ENCODE data around the gene ZDHHC24. TPM values are rescaled to one million over a fixed set of nuclear protein-coding genes. Genes with fewer than 3 reads are reported as not detected.
A peak's percentile ranks its signal among the peaks of the same experiment; 100 is the strongest.

The ZDHHC24 gene
- total RNA-seq, 1 experiment from 2014 or later = 10.5 TPM

DNA sequence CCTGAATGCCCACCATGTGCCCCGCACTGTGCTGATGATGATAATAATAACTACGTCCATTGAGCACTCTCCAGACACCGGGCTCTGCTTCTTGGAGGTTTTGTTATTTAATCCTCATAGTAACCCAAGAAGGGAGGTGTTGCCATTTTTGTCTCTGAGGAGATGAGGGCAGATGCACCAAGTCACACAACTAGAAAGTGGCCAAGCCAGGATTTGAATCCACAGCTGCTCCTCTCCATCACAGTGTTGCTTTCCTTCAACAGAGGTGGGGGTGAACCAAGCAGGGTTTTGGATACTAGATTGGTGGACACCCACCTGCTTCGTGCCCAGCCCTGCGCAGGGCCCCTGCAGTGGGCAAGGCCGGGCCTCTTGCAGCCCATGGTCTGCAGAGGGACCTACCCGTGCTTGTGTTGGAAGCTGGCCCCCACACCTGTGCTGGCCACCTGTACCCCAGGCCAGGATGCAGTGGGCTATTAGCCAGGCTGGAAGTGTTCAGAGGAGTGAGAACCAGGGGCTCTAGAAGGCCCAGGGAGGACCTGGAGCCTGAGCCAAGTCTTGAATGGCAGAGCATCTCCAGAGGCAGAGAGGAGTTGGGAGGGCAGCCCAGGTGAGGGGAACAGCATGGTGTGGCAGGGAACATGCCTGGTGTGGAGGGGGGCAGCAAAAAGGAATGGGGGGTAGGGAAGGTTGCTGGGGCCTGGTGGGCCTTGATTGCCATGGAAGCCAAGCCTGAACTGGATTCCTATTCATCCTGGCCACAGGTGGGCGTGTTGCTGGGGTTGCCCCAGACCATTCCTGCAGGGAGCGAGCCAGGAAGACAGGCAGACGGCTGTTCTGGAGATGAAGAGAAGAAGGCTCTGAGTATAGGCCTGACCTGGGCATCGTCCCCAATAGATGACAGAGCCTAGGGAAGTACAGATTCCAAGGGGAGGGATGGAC lies 68.3 kb downstream of the ZDHHC24 start:
- H3K27ac ChIP-seq (ENCODE audit: low read depth, low read length) = peak overlapping the region; percentile 5; the same call in 1 of the 2 replicates
- H3K9me2 ChIP-seq (ENCODE audit: insufficient read depth) = no peaks in the 10 kb centered on the region
- peaks cover 6% of the 10 kb centered on the region; the same call in 1 of the 2 replicates for H3K79me2 ChIP-seq (ENCODE audit: insufficient read depth, low read length)
- no peak overlapping the region for H3K9ac ChIP-seq (ENCODE audit: low read length)
- H3K9me3 ChIP-seq (ENCODE audit: control insufficient read depth in 1 of 2, insufficient read depth in 1 of 2, low read depth in 1 of 2, low read length in 2 of 2) = no peaks in the 10 kb centered on the region
- intact Hi-C loops (cut with micrococcal nuclease) = no loop called here
- POLR2A ChIA-PET = interaction anchor here (2.9 kb wide), 1 partner anchor 11 kb away, joined by 17 read pairs; the partner anchor contains the start of gene PELI3
- no peak for ATAC-seq
- no peaks in the 10 kb centered on the region for H3K27me3 ChIP-seq (ENCODE audit: insufficient read depth, low read length)
- BruUV-seq (replicated peaks) = no TSS peak
- H2AFZ ChIP-seq (ENCODE audit: low read depth, low read length, poor library complexity, severe bottlenecking) = no peak overlapping the region
- H4K20me1 ChIP-seq (ENCODE audit: insufficient read depth) = no peaks in the 10 kb centered on the region
- RAD21 ChIA-PET (ENCODE audit: low non-redundant PET in 1 of 2, low total read pairs in 2 of 2, uncharacterized antibody in 2 of 2, unreplicated experiment in 2 of 2) = no interaction called here
- CTCF ChIA-PET = interaction anchor here (1.1 kb wide), 1 partner anchor 11 kb away, joined by 7 read pairs; the partner anchor contains the start of gene PELI3
- no peak overlapping the region for H3K4me3 ChIP-seq (replicated peaks in 1 of 2; ENCODE audit: low read depth in 1 of 2, low read length in 2 of 2)
- TF ChIP-seq ZFX (IDR thresholded peaks at IDR 0.05) (no peak), EGR1 (IDR thresholded peaks at IDR 0.05; ENCODE audit: low read depth) (no peak), CEBPB (IDR thresholded peaks at IDR 0.05; ENCODE audit: low read depth) (no peak), TCF7L2 (IDR thresholded peaks at IDR 0.05; ENCODE audit: borderline replicate concordance, extremely low read depth, insufficient read depth, insufficient read length) (no peak)
- TF ChIP-seq, protein P1, sequence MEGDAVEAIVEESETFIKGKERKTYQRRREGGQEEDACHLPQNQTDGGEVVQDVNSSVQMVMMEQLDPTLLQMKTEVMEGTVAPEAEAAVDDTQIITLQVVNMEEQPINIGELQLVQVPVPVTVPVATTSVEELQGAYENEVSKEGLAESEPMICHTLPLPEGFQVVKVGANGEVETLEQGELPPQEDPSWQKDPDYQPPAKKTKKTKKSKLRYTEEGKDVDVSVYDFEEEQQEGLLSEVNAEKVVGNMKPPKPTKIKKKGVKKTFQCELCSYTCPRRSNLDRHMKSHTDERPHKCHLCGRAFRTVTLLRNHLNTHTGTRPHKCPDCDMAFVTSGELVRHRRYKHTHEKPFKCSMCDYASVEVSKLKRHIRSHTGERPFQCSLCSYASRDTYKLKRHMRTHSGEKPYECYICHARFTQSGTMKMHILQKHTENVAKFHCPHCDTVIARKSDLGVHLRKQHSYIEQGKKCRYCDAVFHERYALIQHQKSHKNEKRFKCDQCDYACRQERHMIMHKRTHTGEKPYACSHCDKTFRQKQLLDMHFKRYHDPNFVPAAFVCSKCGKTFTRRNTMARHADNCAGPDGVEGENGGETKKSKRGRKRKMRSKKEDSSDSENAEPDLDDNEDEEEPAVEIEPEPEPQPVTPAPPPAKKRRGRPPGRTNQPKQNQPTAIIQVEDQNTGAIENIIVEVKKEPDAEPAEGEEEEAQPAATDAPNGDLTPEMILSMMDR (IDR thresholded peaks at IDR 0.05 in 2 of 3, conservative IDR thresholded peaks at IDR 0.05 in 1 of 3; ENCODE audit: borderline replicate concordance in 1 of 3, insufficient read depth in 1 of 3, low read depth in 2 of 3, low read length in 2 of 3) = no peak
- no peak for DNase-seq (ENCODE audit: low read depth, low spot score)
- peaks cover 7% of the 10 kb centered on the region in 2 experiments; a peak in 2 of 4 replicates for H3K36me3 ChIP-seq (ENCODE audit: control insufficient read depth in 1 of 2, insufficient read depth in 2 of 2, low read length in 2 of 2)
- H3K4me2 ChIP-seq (ENCODE audit: low read length) = no peak overlapping the region
- H3K4me1 ChIP-seq (ENCODE audit: control insufficient read depth in 1 of 2, insufficient read depth in 2 of 2, low read length in 2 of 2) = peaks cover 8 to 17% of the 10 kb centered on the region in 2 experiments; a peak in 1 of 4 replicates

Data from HCT116 (cell line).